Ishikawa (cell line): ENCODE measurements around the gene RFX2.

Source experiments
- CEBPB ChIP-seq: IDR thresholded peaks from 2 replicates; pipeline ENCODE4 v1.6.1; 2012
- CREB1 ChIP-seq: IDR thresholded peaks from 2 replicates; pipeline ENCODE4 v1.6.1; 2012; ENCODE audit warnings: low read depth
- EP300 ChIP-seq: IDR thresholded peaks from 2 replicates; pipeline ENCODE4 v1.6.1; 2012; ENCODE audit warnings: borderline replicate concordance
- FOXM1 ChIP-seq: IDR thresholded peaks from 2 replicates; pipeline ENCODE4 v1.6.1; 2012; ENCODE audit warnings: low read depth, borderline replicate concordance
- MAX ChIP-seq: IDR thresholded peaks from 2 replicates; pipeline ENCODE4 v1.6.1; 2012
- NFIC ChIP-seq: IDR thresholded peaks from 2 replicates; pipeline ENCODE4 v1.6.1; 2012
- RAD21 ChIP-seq: IDR thresholded peaks from 2 replicates; pipeline ENCODE4 v1.6.1; 2012; ENCODE audit warnings: low read depth
- REST ChIP-seq: IDR thresholded peaks from 2 replicates; pipeline ENCODE4 v1.6.1; 2012; ENCODE audit warnings: low read depth, mild to moderate bottlenecking
- TAF1 ChIP-seq: IDR thresholded peaks from 2 replicates; pipeline ENCODE4 v1.6.1; 2012; ENCODE audit warnings: low read depth, mild to moderate bottlenecking
- TCF12 ChIP-seq: IDR thresholded peaks from 2 replicates; pipeline ENCODE4 v1.6.1; 2012; ENCODE audit warnings: low read depth
- TEAD4 ChIP-seq: IDR thresholded peaks from 2 replicates; pipeline ENCODE4 v1.6.1; 2012
- YY1 ChIP-seq: IDR thresholded peaks from 2 replicates; pipeline ENCODE4 v1.6.1; 2012; ENCODE audit warnings: low read depth

- no peak for TF ChIP-seq EP300
- TF ChIP-seq NFIC, result no peak
- TF ChIP-seq CEBPB, result no peak
- TF ChIP-seq TAF1, result no peak
- no peak for TF ChIP-seq TEAD4
- no peak for TF ChIP-seq CREB1
- no peak for TF ChIP-seq YY1
- TF ChIP-seq REST, result no peak
- no peak for TF ChIP-seq RAD21
- no peak for TF ChIP-seq MAX
- TF ChIP-seq TCF12, result no peak
- no peak for TF ChIP-seq FOXM1
Observed at GRCh38 chr19:5988517-5989387, 121.5 kb downstream of the RFX2 start.
